GM23338 (cell line): ENCODE results near the gene BBX. TPM values are rescaled to one million over a fixed set of nuclear protein-coding genes. Genes with fewer than 3 reads are reported as not detected.

ENCODE experiments used
- ATAC-seq: fragments of 200-7000 bp; cut with Tn5 transposase; 3 replicates; pipeline ENCODE4 v1.9.1; 2020
- DNase-seq: peaks from one replicate; pipeline ENCODE4 v3.0.0-alpha.2; 2015; ENCODE audit warnings: low spot score
- H2AFZ ChIP-seq: fragments of 200-600 bp; sonication (generic); 2 replicates; pipeline ENCODE4 v1.8.0; 2016; ENCODE audit warnings: antibody characterized with exemption, mild to moderate bottlenecking, moderate library complexity
- H3F3A ChIP-seq: fragments of 200-600 bp; sonication (generic); replicated peaks from 2 replicates; pipeline ENCODE4 v1.8.0; 2017; ENCODE audit warnings: antibody characterized with exemption, mixed run types, low read depth
- H3K27ac ChIP-seq: fragments of 200-600 bp; sonication (generic); 2 replicates; pipeline ENCODE4 v1.6.1; 2016; ENCODE audit warnings: low read depth
- H3K27me3 ChIP-seq: fragments of 200-600 bp; sonication (generic); 2 replicates; pipeline ENCODE4 v1.8.0; 2016; ENCODE audit warnings: mild to moderate bottlenecking, mixed run types, moderate library complexity; ENCODE audit not compliant: insufficient read depth
- H3K36me3 ChIP-seq: fragments of 200-600 bp; sonication (generic); 2 replicates; pipeline ENCODE4 v1.8.0; 2016; ENCODE audit warnings: mild to moderate bottlenecking; ENCODE audit not compliant: insufficient read depth
- H3K4me1 ChIP-seq: fragments of 200-600 bp; sonication (generic); 2 replicates; pipeline ENCODE4 v1.8.0; 2016; ENCODE audit warnings: mild to moderate bottlenecking, moderate library complexity; ENCODE audit not compliant: insufficient read depth
- H3K4me2 ChIP-seq: fragments of 200-600 bp; sonication (generic); 2 replicates; pipeline ENCODE4 v1.7.1; 2017; ENCODE audit warnings: mixed run types
- H3K4me3 ChIP-seq: fragments of 200-600 bp; sonication (generic); 2 replicates; pipeline ENCODE4 v1.6.1; 2016; ENCODE audit warnings: mixed run types
- H3K79me2 ChIP-seq: fragments of 200-600 bp; sonication (generic); replicated peaks from 2 replicates; pipeline ENCODE4 v1.8.0; 2017; ENCODE audit warnings: mild to moderate bottlenecking; ENCODE audit not compliant: insufficient read depth
- H3K9me2 ChIP-seq: fragments of 200-600 bp; sonication (generic); 2 replicates; pipeline ENCODE4 v1.8.0; 2017; ENCODE audit not compliant: insufficient read depth
- H4K20me1 ChIP-seq: fragments of 200-600 bp; sonication (generic); replicated peaks from 2 replicates; pipeline ENCODE4 v1.8.0; 2017; ENCODE audit warnings: mild to moderate bottlenecking; ENCODE audit not compliant: insufficient read depth
- H3K27ac Mint-ChIP-seq: 2 replicates; pipeline ENCODE4 v1.8.0; 2020; ENCODE audit warnings: inconsistent platforms, mild to moderate bottlenecking, moderate library complexity, mixed read lengths
- H3K27me3 Mint-ChIP-seq: 3 replicates; pipeline ENCODE4 v1.8.0; 2022; ENCODE audit warnings: low read depth, mild to moderate bottlenecking, moderate library complexity, mixed read lengths, inconsistent platforms; ENCODE audit not compliant: insufficient read depth, poor library complexity
- H3K36me3 Mint-ChIP-seq: 3 replicates; pipeline ENCODE4 v1.8.0; 2021; ENCODE audit warnings: low read depth, mild to moderate bottlenecking, inconsistent platforms, moderate library complexity, mixed read lengths
- H3K4me1 Mint-ChIP-seq: 3 replicates; pipeline ENCODE4 v1.8.0; 2020; ENCODE audit warnings: mild to moderate bottlenecking, inconsistent platforms, mixed read lengths
- H3K4me3 Mint-ChIP-seq: 3 replicates; pipeline ENCODE4 v1.8.0; 2021; ENCODE audit warnings: moderate library complexity, mild to moderate bottlenecking, inconsistent platforms, mixed read lengths
- H3K9me3 Mint-ChIP-seq: 3 replicates; pipeline ENCODE4 v1.8.0; 2020; ENCODE audit warnings: moderate library complexity, mild to moderate bottlenecking, inconsistent platforms, mixed read lengths
- CREB1 ChIP-seq: fragments of 250-450 bp; sonication (Bioruptor Pico); IDR thresholded peaks from 2 replicates; pipeline ENCODE4 v1.5.0; 2020; ENCODE audit warnings: low read depth, mild to moderate bottlenecking, moderate library complexity
- CTCF ChIP-seq, 2 experiments: fragments of 200-600 bp in 1 of 2; sonication (generic) in 1 of 2; conservative IDR thresholded peaks; 2 replicates each; pipeline versions ENCODE4 v1.5.1 to v1.6.1; 2016 to 2017; ENCODE audit warnings: antibody characterized with exemption in 2 of 2, low read depth in 2 of 2, mild to moderate bottlenecking in 2 of 2, moderate library complexity in 1 of 2
- ETS1 ChIP-seq: IDR thresholded peaks from 2 replicates; pipeline ENCODE4 v1.6.1; 2016; ENCODE audit warnings: antibody characterized with exemption
- EZH2 ChIP-seq: fragments of 200-600 bp; sonication (generic); IDR thresholded peaks from one replicate; pipeline ENCODE4 v1.8.0; 2017; ENCODE audit warnings: antibody characterized with exemption, mild to moderate bottlenecking, low read depth; ENCODE audit not compliant: unreplicated experiment
- EZH2phosphoT487 ChIP-seq: fragments of 200-600 bp; sonication (generic); IDR thresholded peaks from one replicate; pipeline ENCODE4 v1.8.1; 2018; ENCODE audit warnings: antibody characterized with exemption; ENCODE audit not compliant: unreplicated experiment
- JUNB ChIP-seq: IDR thresholded peaks from one replicate; pipeline ENCODE4 v1.6.1; 2016; ENCODE audit warnings: antibody characterized with exemption; ENCODE audit not compliant: unreplicated experiment
- POLR2AphosphoS5 ChIP-seq: IDR thresholded peaks from 2 replicates; pipeline ENCODE4 v1.6.1; 2016; ENCODE audit warnings: antibody characterized with exemption, low read depth
- REST ChIP-seq: IDR thresholded peaks from one replicate; pipeline ENCODE4 v1.6.1; 2018; ENCODE audit warnings: antibody characterized with exemption; ENCODE audit not compliant: unreplicated experiment
- STAT1 ChIP-seq: IDR thresholded peaks from one replicate; pipeline ENCODE4 v1.6.1; 2016; ENCODE audit warnings: antibody characterized with exemption; ENCODE audit not compliant: unreplicated experiment
- ZNF114 ChIP-seq: fragments of 250-450 bp; sonication (Bioruptor Pico); IDR thresholded peaks from 2 replicates; pipeline ENCODE4 v1.5.0; 2020; ENCODE audit warnings: mild to moderate bottlenecking, moderate library complexity
- ZNF331 ChIP-seq: fragments of 250-450 bp; sonication (Bioruptor Pico); IDR thresholded peaks from 2 replicates; pipeline ENCODE4 v1.5.0; 2020; ENCODE audit warnings: low read depth, mild to moderate bottlenecking, moderate library complexity
- polyA plus RNA-seq: library from polyadenylated mRNA; unstranded; fragments of >200 nt; fragmentation: Nextera tagmentation; extraction: Ambion mirVana; gene quantifications from 2 replicates; pipeline ENCODE4 v1.2.1, GENCODE V29; 2016
- total RNA-seq: library from RNA; depleted of rRNA; stranded (reverse); fragments of >200 nt; shearing (Covaris generic); gene quantifications from 2 replicates; pipeline ENCODE4 v1.2.3, GENCODE V29; 2014

Gene BBX
- total and polyA plus RNA-seq, 2 experiments from 2014 or later: 35.2 to 44.1 TPM

GRCh38 chr3:107772016-107772415, 249.3 kb downstream of the BBX start (continued):
- TF ChIP-seq ETS1: no peak
- no peak for TF ChIP-seq REST
- no peak for TF ChIP-seq STAT1

GRCh38 chr3:107775974-107776373, 253.2 kb downstream of the BBX start:
- Mint-ChIP-seq H3K9me3 (no peaks in the 10 kb centered on the region), H3K27me3 (no peaks in the 10 kb centered on the region), H3K4me1 (peaks cover 9% of the 10 kb centered on the region; the same call in 2 of the 3 replicates), H3K27ac (no peak overlapping the region), H3K4me3 (no peak overlapping the region), H3K36me3 (peaks cover 12% of the 10 kb centered on the region)
- DNase-seq: no peak
- Histone ChIP-seq H3K9me2 (no peaks in the 10 kb centered on the region), H3F3A (no peaks in the 10 kb centered on the region), H3K79me2 (no peaks in the 10 kb centered on the region), H3K27ac (peak overlapping the region; percentile 27; the same call in 1 of the 2 replicates), H3K4me1 (no peaks in the 10 kb centered on the region), H2AFZ (no peak overlapping the region), H3K36me3 (no peaks in the 10 kb centered on the region), H4K20me1 (no peaks in the 10 kb centered on the region; the same call in 1 of the 2 replicates), H3K4me2 (no peak overlapping the region), H3K27me3 (no peaks in the 10 kb centered on the region), H3K4me3 (no peak overlapping the region)
- no peak for ATAC-seq
- TF ChIP-seq EZH2: no peak
- no peak for TF ChIP-seq JUNB
- TF ChIP-seq CREB1: no peak
- no peak for TF ChIP-seq STAT1
- TF ChIP-seq ZNF114: no peak
- no peak for TF ChIP-seq ZNF331 (CRISPR knock-in tag)
- TF ChIP-seq CTCF (conservative IDR thresholded peaks at IDR 0.05; ENCODE audit: low read depth in 2 of 2): no peak
- no peak for TF ChIP-seq ETS1
- no peak for TF ChIP-seq EZH2phosphoT487
- no peak for TF ChIP-seq POLR2AphosphoS5
- TF ChIP-seq REST: no peak
